Sigmoid colon (tissue), 4 donors: ENCODE data around the gene LAMA1.

Experiments
- CTCF ChIP-seq, 4 experiments: fragments of 450-650 bp in 3 of 4; fragments of 200-600 bp in 1 of 4; IDR thresholded peaks; one replicate each; pipeline ENCODE4 v1.5.1; 2016 to 2019; ENCODE audit warnings: antibody characterized with exemption in 4 of 4, mild to moderate bottlenecking in 3 of 4, moderate library complexity in 2 of 4
- EP300 ChIP-seq, 4 donors: sonication (generic); formaldehyde crosslinking; IDR thresholded peaks; one replicate each; pipeline ENCODE4 v1.6.1; 2017; ENCODE audit warnings: antibody characterized with exemption in 4 of 4
- POLR2A ChIP-seq, 2 donors: fragments of 450-650 bp; IDR thresholded peaks; one replicate each; pipeline ENCODE4 v1.6.1; 2016; ENCODE audit warnings: antibody characterized with exemption in 2 of 2, mild to moderate bottlenecking in 2 of 2, moderate library complexity in 2 of 2
- POLR2AphosphoS5 ChIP-seq, 4 donors: sonication (generic); formaldehyde crosslinking; IDR thresholded peaks; one replicate each; pipeline ENCODE4 v1.6.1; 2017; ENCODE audit warnings: antibody characterized with exemption in 4 of 4

- TF ChIP-seq POLR2A (IDR thresholded peaks at IDR 0.05) (no peak), CTCF (IDR thresholded peaks at IDR 0.05) (no peak), EP300 (IDR thresholded peaks at IDR 0.05) (no peak), POLR2AphosphoS5 (IDR thresholded peaks at IDR 0.05) (no peak)
Observed at GRCh38 chr18:7094427-7094826, 23.2 kb downstream of the LAMA1 start.
